ENCODE measurements around the gene EGFR. TPM values are rescaled to one million over a fixed set of nuclear protein-coding genes. Genes with fewer than 3 reads are reported as not detected.
A peak's percentile ranks its signal among the peaks of the same experiment; 100 is the strongest.

Gene EGFR
- total RNA-seq, 2 donors from 2014 or later = 78.3 to 112 TPM

DNA sequence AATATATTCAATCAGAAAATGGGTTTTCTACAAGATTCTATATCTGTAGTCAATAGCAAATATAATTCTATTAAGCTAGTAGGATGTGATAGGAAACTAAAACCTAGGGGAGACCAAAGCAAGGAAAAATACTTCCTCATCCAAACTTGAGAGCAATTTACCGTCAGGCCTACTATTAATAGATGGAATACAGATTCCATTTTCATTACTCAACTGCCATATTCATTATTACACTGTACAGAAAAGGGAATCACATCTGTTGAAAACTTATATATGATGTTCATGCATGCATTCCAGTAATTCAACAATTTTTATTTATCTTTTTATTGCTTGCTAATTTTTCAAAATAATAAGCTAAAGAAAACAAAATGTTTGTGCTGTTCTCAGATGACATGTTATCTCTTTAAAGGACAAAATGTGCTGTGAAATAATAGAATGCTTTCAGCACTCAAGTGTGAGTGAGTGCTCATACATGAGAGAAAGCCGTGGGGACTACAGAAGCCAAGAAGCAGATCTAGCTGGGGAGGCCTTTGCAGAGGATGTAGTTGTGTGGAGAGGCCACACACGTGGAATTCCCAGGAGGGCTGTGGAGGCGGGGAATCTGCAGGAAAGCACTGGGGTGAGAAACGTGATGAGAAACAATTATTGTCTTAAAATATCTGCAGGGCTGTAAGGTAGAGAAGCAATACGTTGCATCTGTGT is 110.0 kb downstream of the EGFR start:
- intact Hi-C loops (cut with DNase I) = loop anchor here (10.0 kb wide), 1 partner anchor 126 kb away; no protein-coding TSS in a partner anchor
- TF ChIP-seq POLR2AphosphoS5 (IDR thresholded peaks at IDR 0.05) (no peak), POLR2A (IDR thresholded peaks at IDR 0.05) (no peak)
- TF ChIP-seq, protein P1, sequence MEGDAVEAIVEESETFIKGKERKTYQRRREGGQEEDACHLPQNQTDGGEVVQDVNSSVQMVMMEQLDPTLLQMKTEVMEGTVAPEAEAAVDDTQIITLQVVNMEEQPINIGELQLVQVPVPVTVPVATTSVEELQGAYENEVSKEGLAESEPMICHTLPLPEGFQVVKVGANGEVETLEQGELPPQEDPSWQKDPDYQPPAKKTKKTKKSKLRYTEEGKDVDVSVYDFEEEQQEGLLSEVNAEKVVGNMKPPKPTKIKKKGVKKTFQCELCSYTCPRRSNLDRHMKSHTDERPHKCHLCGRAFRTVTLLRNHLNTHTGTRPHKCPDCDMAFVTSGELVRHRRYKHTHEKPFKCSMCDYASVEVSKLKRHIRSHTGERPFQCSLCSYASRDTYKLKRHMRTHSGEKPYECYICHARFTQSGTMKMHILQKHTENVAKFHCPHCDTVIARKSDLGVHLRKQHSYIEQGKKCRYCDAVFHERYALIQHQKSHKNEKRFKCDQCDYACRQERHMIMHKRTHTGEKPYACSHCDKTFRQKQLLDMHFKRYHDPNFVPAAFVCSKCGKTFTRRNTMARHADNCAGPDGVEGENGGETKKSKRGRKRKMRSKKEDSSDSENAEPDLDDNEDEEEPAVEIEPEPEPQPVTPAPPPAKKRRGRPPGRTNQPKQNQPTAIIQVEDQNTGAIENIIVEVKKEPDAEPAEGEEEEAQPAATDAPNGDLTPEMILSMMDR (IDR thresholded peaks at IDR 0.05) = no peak
- Histone ChIP-seq H3K4me1 (replicated peaks) (peaks cover 16% of the 10 kb centered on the region), H3K27me3 (replicated peaks; ENCODE audit: insufficient read depth) (no peaks in the 10 kb centered on the region), H3K36me3 (no peaks in the 10 kb centered on the region), H3K27ac (peak overlapping the region; percentile 53 to 57), H3K9me3 (no peaks in the 10 kb centered on the region), H3K4me3 (no peak overlapping the region)
- no peak for DNase-seq (ENCODE audit: low spot score)
- WGBS = 47% methylated on average over 6 of the region's 6 CpGs

DNA sequence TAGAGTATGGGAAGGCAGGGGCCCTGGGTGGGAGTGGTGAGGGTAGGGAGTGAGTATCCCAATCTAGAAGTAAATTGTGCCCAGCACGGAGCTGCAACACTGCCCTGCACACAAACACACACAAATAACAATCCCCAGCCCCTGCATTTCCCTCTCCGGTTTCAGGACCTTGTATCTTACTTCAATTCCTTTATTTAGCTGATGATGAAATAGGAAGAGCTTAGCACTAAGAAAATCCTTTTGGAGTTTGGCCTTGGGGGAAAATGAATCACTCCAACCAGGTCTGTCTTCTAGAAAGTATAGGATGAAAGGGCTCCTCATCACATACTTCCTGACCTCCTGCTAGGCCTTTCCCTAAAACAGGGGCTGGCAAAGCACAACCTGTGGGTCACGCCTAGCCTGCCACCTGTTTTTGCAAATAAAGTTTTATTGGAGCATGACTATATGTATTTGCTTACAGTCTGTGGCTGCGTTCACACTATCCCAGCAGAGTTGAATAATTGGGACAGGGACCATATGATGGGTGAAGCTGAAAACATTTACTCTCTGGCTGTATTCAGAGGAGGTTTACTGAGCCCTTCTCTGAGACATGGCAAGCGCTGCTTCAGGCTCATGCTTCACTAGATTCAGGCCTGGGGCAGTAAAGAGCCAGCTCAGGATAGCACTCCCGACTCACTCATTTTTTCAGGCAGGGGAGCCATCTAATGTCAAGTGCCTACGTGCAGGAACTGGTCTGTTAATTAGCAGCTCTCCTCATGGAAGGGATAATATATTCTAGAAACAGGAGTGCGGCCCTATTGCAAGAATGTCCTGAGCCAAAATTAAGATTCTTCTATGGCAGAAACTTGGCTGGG is 111.0 kb downstream of the EGFR start:
- no peaks in the 10 kb centered on the region for H3K36me3 ChIP-seq
- peaks cover 16% of the 10 kb centered on the region for H3K4me1 ChIP-seq (replicated peaks)
- peak overlapping the region; percentile 53 to 57 for H3K27ac ChIP-seq
- intact Hi-C loops (cut with DNase I) = loop anchor here (2.0 to 10.0 kb wide), 3 partner anchors 57 to 125 kb away; no protein-coding TSS in a partner anchor
- no peak for DNase-seq (ENCODE audit: low spot score)
- 56% methylated on average over 8 of the region's 8 CpGs for WGBS
- H3K9me3 ChIP-seq = no peaks in the 10 kb centered on the region
- no peaks in the 10 kb centered on the region for H3K27me3 ChIP-seq (replicated peaks; ENCODE audit: insufficient read depth)
- no peak overlapping the region for H3K4me3 ChIP-seq
- TF ChIP-seq, protein P1 (IDR thresholded peaks at IDR 0.05) = no peak
- TF ChIP-seq POLR2AphosphoS5 (IDR thresholded peaks at IDR 0.05) = no peak
- no peak for TF ChIP-seq POLR2A (IDR thresholded peaks at IDR 0.05)

DNA sequence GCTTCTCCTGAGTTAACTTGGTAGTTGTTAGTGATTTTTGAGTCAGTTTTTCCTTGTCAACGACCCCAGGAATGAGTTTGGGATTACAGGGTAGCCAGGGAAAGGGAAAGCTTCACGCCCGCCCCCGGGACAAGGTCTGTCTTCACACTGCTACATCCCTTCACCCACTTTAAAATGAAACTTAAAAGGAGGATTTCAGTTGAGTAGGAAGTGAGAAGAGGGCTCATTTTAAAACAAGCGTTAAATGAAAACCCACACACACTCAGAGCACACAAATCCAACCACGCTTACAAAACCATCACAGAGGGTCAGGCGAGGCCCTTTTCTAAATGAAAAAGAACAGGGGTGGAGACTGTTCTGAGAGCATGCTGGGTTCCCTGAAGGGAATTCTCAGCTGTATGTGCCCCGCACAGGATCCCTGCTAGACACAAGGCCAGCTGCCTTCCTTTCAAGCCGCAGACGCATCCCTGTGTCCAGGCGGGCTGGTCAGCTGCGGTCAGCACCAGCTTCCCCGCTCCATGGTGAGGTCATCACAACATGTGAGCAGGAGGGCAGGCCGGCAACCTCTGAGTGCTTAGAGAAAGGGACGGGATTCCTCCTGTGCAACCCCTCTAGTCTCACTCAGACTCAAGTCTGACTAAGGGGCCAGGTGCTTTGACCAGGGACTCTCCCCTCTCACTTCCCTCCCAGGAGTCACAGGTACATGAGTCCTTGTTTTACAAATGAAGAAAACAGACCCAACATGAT is 111.8 kb downstream of the EGFR start:
- DNase-seq (ENCODE audit: low spot score) = no peak
- H3K9me3 ChIP-seq = no peaks in the 10 kb centered on the region
- intact Hi-C loops (cut with DNase I) = loop anchor here (2.0 to 5.0 kb wide), 2 partner anchors 58 to 108 kb away; no protein-coding TSS in a partner anchor
- 34% methylated on average over 15 of the region's 15 CpGs for WGBS
- peak overlapping the region; percentile 53 to 57 for H3K27ac ChIP-seq
- no peaks in the 10 kb centered on the region for H3K36me3 ChIP-seq
- TF ChIP-seq, protein P1 (IDR thresholded peaks at IDR 0.05) = no peak
- TF ChIP-seq POLR2AphosphoS5 (IDR thresholded peaks at IDR 0.05) (no peak), POLR2A (IDR thresholded peaks at IDR 0.05) (no peak)
- no peaks in the 10 kb centered on the region for H3K27me3 ChIP-seq (replicated peaks; ENCODE audit: insufficient read depth)
- no peak overlapping the region for H3K4me3 ChIP-seq
- H3K4me1 ChIP-seq (replicated peaks) = peaks cover 16% of the 10 kb centered on the region

DNA sequence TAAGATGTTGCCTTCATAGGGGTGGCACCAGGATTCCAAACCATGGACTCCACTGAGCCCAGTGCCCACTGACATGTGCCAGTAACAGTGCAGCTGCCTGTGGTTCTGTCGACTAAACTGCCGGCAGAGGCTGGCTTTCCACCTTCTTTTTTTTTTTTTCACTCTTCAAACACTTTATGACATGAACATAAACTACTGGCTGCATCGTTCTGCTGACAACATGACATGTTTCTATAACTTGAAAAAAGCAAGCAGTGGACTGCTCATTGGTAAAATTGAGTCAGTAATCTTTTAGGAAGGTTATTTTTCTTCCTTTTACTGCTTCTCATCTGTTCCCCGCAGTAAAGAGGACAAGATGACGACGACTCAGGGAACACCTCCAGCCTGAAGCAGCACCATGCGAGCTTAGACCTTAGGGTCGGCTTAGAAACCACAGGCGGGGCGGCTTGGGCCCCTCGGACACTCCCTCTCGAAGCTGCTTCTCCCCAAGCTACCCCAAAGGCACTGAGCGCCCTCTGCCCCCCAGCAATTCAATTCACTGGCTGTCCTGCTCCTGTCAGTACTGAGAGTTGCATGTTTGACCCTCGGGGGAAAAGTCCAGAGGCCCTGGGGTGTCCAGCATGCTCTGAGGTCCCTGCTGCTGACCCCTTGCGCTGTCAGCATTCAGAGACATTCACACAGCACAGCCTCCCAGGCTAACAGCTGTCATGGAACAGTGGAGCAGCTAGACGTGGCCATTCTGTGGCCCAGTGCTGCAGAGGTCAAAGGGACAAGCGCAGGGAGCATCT is 112.5 kb downstream of the EGFR start:
- DNase-seq (ENCODE audit: low spot score) = no peak
- intact Hi-C loops (cut with DNase I) = loop anchor here (2.0 to 5.0 kb wide), 2 partner anchors 59 to 109 kb away; no protein-coding TSS in a partner anchor
- Histone ChIP-seq H3K27ac (peak overlapping the region; percentile 53 to 57), H3K4me1 (replicated peaks) (peaks cover 16% of the 10 kb centered on the region), H3K9me3 (no peaks in the 10 kb centered on the region), H3K27me3 (replicated peaks; ENCODE audit: insufficient read depth) (no peaks in the 10 kb centered on the region), H3K36me3 (no peaks in the 10 kb centered on the region), H3K4me3 (no peak overlapping the region)
- TF ChIP-seq, protein P1 (IDR thresholded peaks at IDR 0.05) = no peak
- TF ChIP-seq POLR2A (IDR thresholded peaks at IDR 0.05) = no peak
- WGBS = 67% methylated on average over 17 of the region's 17 CpGs

Measured in prostate gland (tissue), 2 donors.